Keratinocyte (primary cell): ENCODE results near the gene AKAP6. TPM values are rescaled to one million over a fixed set of nuclear protein-coding genes. Genes with fewer than 3 reads are reported as not detected.
A peak's percentile ranks its signal among the peaks of the same experiment; 100 is the strongest.

Experiments
- DNase-seq: peaks from one replicate; pipeline ENCODE4 v3.0.0-alpha.2; 2011; ENCODE audit warnings: low read depth, missing footprints, low spot score
- FAIRE-seq: peaks from 2 replicates; lab custom pipeline; 2011; peaks lifted over from hg19 to GRCh38; lab: Jason Lieb, UNC
- H2AFZ ChIP-seq: 2 replicates; pipeline ENCODE4 v1.6.0; 2012; ENCODE audit warnings: low read length, control low read depth, inconsistent platforms; ENCODE audit not compliant: control insufficient read depth
- H3K27ac ChIP-seq: 2 replicates; pipeline ENCODE4 v1.5.1; 2011; ENCODE audit warnings: low read length; ENCODE audit not compliant: control insufficient read depth, insufficient read depth
- H3K27me3 ChIP-seq: 3 replicates; pipeline ENCODE4 v1.6.0; 2011; ENCODE audit warnings: low read length; ENCODE audit not compliant: control insufficient read depth, insufficient read depth; ENCODE audit errors: extremely low read depth
- H3K36me3 ChIP-seq, 2 experiments: 2 replicates in 1 of 2; 3 replicates in 1 of 2; pipeline ENCODE4 v1.5.1; 2011; ENCODE audit warnings: low read length in 2 of 2, mild to moderate bottlenecking in 1 of 2; ENCODE audit not compliant: control insufficient read depth in 2 of 2, insufficient read depth in 2 of 2; ENCODE audit errors: extremely low read depth in 1 of 2
- H3K4me1 ChIP-seq: 3 replicates; pipeline ENCODE4 v1.5.1; 2011; ENCODE audit warnings: low read length; ENCODE audit not compliant: control insufficient read depth, insufficient read depth; ENCODE audit errors: extremely low read depth
- H3K4me2 ChIP-seq: 3 replicates; pipeline ENCODE4 v1.6.0; 2011; ENCODE audit warnings: low read depth, low read length; ENCODE audit not compliant: control insufficient read depth, insufficient read depth; ENCODE audit errors: extremely low read depth
- H3K4me3 ChIP-seq, 3 experiments: fragments of 200-600 bp in 1 of 3; sonication (generic) in 1 of 3; 2 replicates in 2 of 3; 3 replicates in 1 of 3; pipeline ENCODE4 v1.5.1; 2011 to 2016; ENCODE audit warnings: low read length in 3 of 3, mild to moderate bottlenecking in 3 of 3, control low read depth in 2 of 3, inconsistent platforms in 1 of 3, low read depth in 1 of 3, mixed read lengths in 1 of 3, mixed run types in 1 of 3, moderate library complexity in 1 of 3; ENCODE audit not compliant: control insufficient read depth in 2 of 3, insufficient read depth in 2 of 3; ENCODE audit errors: extremely low read depth in 1 of 3
- H3K79me2 ChIP-seq: 2 replicates; pipeline ENCODE4 v1.6.0; 2012; ENCODE audit warnings: low read length; ENCODE audit not compliant: control insufficient read depth, insufficient read depth
- H3K9ac ChIP-seq: 3 replicates; pipeline ENCODE4 v1.6.0; 2011; ENCODE audit warnings: low read length; ENCODE audit not compliant: control insufficient read depth, insufficient read depth; ENCODE audit errors: extremely low read depth
- H3K9me1 ChIP-seq: 3 replicates; pipeline ENCODE4 v1.6.0; 2011; ENCODE audit warnings: low read length; ENCODE audit not compliant: control insufficient read depth, insufficient read depth; ENCODE audit errors: extremely low read depth
- H3K9me3 ChIP-seq: 2 replicates; pipeline ENCODE4 v1.5.1; 2012; ENCODE audit warnings: low read depth, low read length; ENCODE audit not compliant: control insufficient read depth
- H4K20me1 ChIP-seq: 3 replicates; pipeline ENCODE4 v1.6.0; 2011; ENCODE audit warnings: low read length; ENCODE audit not compliant: control insufficient read depth, insufficient read depth; ENCODE audit errors: extremely low read depth
- CTCF ChIP-seq, 3 experiments: IDR thresholded peaks in 1 of 3; conservative IDR thresholded peaks in 1 of 3; optimal IDR thresholded peaks in 1 of 3; 2 replicates in 2 of 3; 3 replicates in 1 of 3; pipeline versions ENCODE3 to v1.5.1; 2011; ENCODE audit warnings: low read length in 3 of 3, mild to moderate bottlenecking in 3 of 3, moderate library complexity in 2 of 3, control low read depth in 1 of 3, inconsistent platforms in 1 of 3; ENCODE audit not compliant: insufficient read depth in 2 of 3; ENCODE audit errors: extremely low read depth in 1 of 3
- EZH2 ChIP-seq: IDR thresholded peaks from one replicate; pipeline ENCODE4 v1.6.1; 2012; ENCODE audit warnings: inconsistent platforms, mild to moderate bottlenecking, low read length, moderate library complexity
- dilution Hi-C: fragments of 300-500 bp; cut with MboI; formaldehyde crosslinking; loops from one replicate; pipeline ENCODE4 v1.7.0; 2020; ENCODE audit warnings: low sequenced_read_pairs; ENCODE audit not compliant: extremely low pct_ligation_motif_present
- polyA plus RNA-seq, 5 experiments: library from polyadenylated mRNA; depleted of rRNA in 3 of 5; stranded (reverse) in 3 of 5; stranded (forward) in 1 of 5; unstranded in 1 of 5; fragments of >200 nt; gene quantifications; 1 replicate in 1 of 5; 2 replicates in 3 of 5; 3 replicates in 1 of 5; pipeline versions ENCODE4 v1.2.1 to v1.2.3, GENCODE V29; 2011 to 2012; ENCODE audit warnings: missing spikeins in 2 of 5, low read depth in 1 of 5, low replicate concordance in 1 of 5

Gene AKAP6
- polyA plus RNA-seq, 1 donor (not counting 4 experiments of a cell fraction or from before 2014, with no cell fraction given): 2.0 TPM

- no peaks in the 10 kb centered on the region for H3K9me3 ChIP-seq
- H3K27me3 ChIP-seq: no peaks in the 10 kb centered on the region
- H3K9me1 ChIP-seq: no peaks in the 10 kb centered on the region
- dilution Hi-C loops: no loop called here
- peaks cover 74% of the 10 kb centered on the region for H3K4me1 ChIP-seq
- peak overlapping the region; percentile 58 for H2AFZ ChIP-seq
- peak overlapping the region; percentile 91 for H3K27ac ChIP-seq
- peak overlapping the region; percentile 32 for H3K4me2 ChIP-seq
- no peak overlapping the region for H3K4me3 ChIP-seq
- no peak for DNase-seq
- H4K20me1 ChIP-seq: no peaks in the 10 kb centered on the region
- TF ChIP-seq CTCF (optimal IDR thresholded peaks at IDR 0.05 in 1 of 3, IDR thresholded peaks at IDR 0.05 in 1 of 3, conservative IDR thresholded peaks at IDR 0.05 in 1 of 3; ENCODE audit: extremely low read depth in 1 of 3, insufficient read depth in 2 of 3, low read length in 3 of 3) (no peak), EZH2 (no peak)
- FAIRE-seq: peak; percentile 39
- H3K36me3 ChIP-seq: no peaks in the 10 kb centered on the region
- no peaks in the 10 kb centered on the region for H3K79me2 ChIP-seq
- H3K9ac ChIP-seq: peak overlapping the region; percentile 43
Measured at GRCh38 chr14:32470161-32470715, 141.1 kb downstream of the AKAP6 start.

GRCh38 chr14:32471181-32471580 is 142.1 kb downstream of the AKAP6 start:
- Histone ChIP-seq H3K27ac (peak overlapping the region; percentile 95), H3K4me2 (no peak overlapping the region), H3K36me3 (no peaks in the 10 kb centered on the region), H3K4me1 (peaks cover 76% of the 10 kb centered on the region), H3K79me2 (no peaks in the 10 kb centered on the region), H4K20me1 (no peaks in the 10 kb centered on the region), H3K9me1 (no peaks in the 10 kb centered on the region), H3K4me3 (no peak overlapping the region), H3K9me3 (no peaks in the 10 kb centered on the region), H3K27me3 (no peaks in the 10 kb centered on the region), H2AFZ (peak overlapping the region; percentile 5), H3K9ac (peak overlapping the region; percentile 2)
- TF ChIP-seq EZH2 (no peak), CTCF (optimal IDR thresholded peaks at IDR 0.05 in 1 of 3, IDR thresholded peaks at IDR 0.05 in 1 of 3, conservative IDR thresholded peaks at IDR 0.05 in 1 of 3; ENCODE audit: extremely low read depth in 1 of 3, insufficient read depth in 2 of 3, low read length in 3 of 3) (no peak)
- FAIRE-seq (no peak), DNase-seq (no peak)
- dilution Hi-C loops: no loop called here
